Ishikawa (cell line): ENCODE results near the gene LILRA1.
"Not testable (repeated sequence)": the region's sequence is repeated elsewhere in the genome, so short reads cannot be mapped to it uniquely, and the experiment has no call there.

ENCODE experiments used
- CEBPB ChIP-seq: IDR thresholded peaks from 2 replicates; pipeline ENCODE4 v1.6.1; 2012
- CREB1 ChIP-seq: IDR thresholded peaks from 2 replicates; pipeline ENCODE4 v1.6.1; 2012; ENCODE audit warnings: low read depth
- EGR1 ChIP-seq: IDR thresholded peaks from 2 replicates; pipeline ENCODE4 v1.6.1; 2012
- EP300 ChIP-seq: IDR thresholded peaks from 2 replicates; pipeline ENCODE4 v1.6.1; 2012; ENCODE audit warnings: borderline replicate concordance
- FOXM1 ChIP-seq: IDR thresholded peaks from 2 replicates; pipeline ENCODE4 v1.6.1; 2012; ENCODE audit warnings: low read depth, borderline replicate concordance
- MAX ChIP-seq: IDR thresholded peaks from 2 replicates; pipeline ENCODE4 v1.6.1; 2012
- NFIC ChIP-seq: IDR thresholded peaks from 2 replicates; pipeline ENCODE4 v1.6.1; 2012
- RAD21 ChIP-seq: IDR thresholded peaks from 2 replicates; pipeline ENCODE4 v1.6.1; 2012; ENCODE audit warnings: low read depth
- TAF1 ChIP-seq: IDR thresholded peaks from 2 replicates; pipeline ENCODE4 v1.6.1; 2012; ENCODE audit warnings: low read depth, mild to moderate bottlenecking
- TCF12 ChIP-seq: IDR thresholded peaks from 2 replicates; pipeline ENCODE4 v1.6.1; 2012; ENCODE audit warnings: low read depth
- TEAD4 ChIP-seq: IDR thresholded peaks from 2 replicates; pipeline ENCODE4 v1.6.1; 2012
- YY1 ChIP-seq: IDR thresholded peaks from 2 replicates; pipeline ENCODE4 v1.6.1; 2012; ENCODE audit warnings: low read depth
- ZBTB7A ChIP-seq: IDR thresholded peaks from 2 replicates; pipeline ENCODE4 v1.6.1; 2012; ENCODE audit warnings: low read depth
- TF ChIP-seq, protein P1 (sequence below): IDR thresholded peaks from 2 replicates; pipeline ENCODE4 v1.6.1; 2012
- TF ChIP-seq, protein P2 (sequence below): IDR thresholded peaks from 2 replicates; pipeline ENCODE4 v1.6.1; 2012; ENCODE audit warnings: low read depth, mild to moderate bottlenecking

Gene LILRA1

DNA sequence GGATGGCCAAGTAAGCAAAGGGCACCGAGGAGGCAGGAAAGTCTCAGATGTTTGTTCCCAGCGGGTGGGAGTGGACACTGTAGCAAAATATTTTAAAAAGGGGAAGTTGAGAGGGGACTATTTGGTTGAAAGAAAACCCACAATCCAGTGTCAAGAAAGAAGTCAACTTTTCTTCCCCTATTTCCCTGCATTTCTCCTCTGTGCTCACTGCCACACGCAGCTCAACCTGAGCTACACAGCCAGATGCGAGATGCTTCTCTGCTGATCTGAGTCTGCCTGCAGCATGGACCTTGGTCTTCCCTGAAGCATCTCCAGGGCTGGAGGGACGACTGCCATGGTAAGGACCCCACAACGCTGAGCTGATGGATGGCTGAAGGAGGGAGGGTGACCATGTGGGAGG lies at the start of gene LILRA1:
Gene LILRA1 (plus strand): TSS at position 188 of the 400 bp plus-strand sequence. CDS start 613 bp downstream, outside the sequence.
- TF ChIP-seq YY1, MAX, FOXM1: not testable (repeated sequence)

DNA sequence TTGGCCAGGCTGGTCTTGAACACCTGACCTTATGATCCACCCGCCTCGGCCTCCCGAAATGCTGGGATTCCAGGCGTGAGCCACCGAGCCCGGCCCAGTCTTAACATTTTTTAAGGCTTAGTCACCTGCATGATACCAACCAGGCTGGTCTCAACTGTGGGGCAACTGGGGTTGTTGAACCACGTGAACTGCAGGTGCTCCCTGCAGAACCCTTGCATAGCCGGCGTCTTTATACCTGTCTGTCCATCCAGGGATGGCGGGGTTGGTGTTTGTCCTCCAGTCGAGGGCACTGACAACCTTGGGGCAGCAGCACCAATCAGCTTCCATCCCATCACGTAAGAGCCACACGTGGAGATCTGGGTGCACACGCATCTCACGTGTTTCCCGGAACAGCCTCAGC lies 44.6 kb upstream of the LILRA1 start:
- TF ChIP-seq EP300, result no peak
- TF ChIP-seq EGR1, result no peak
- TF ChIP-seq CEBPB, result no peak
- no peak for TF ChIP-seq FOXM1
- TF ChIP-seq TEAD4, result no peak
- no peak for TF ChIP-seq ZBTB7A
- no peak for TF ChIP-seq YY1
- TF ChIP-seq NFIC, result no peak
- no peak for TF ChIP-seq RAD21
- TF ChIP-seq TCF12, result no peak
- no peak for TF ChIP-seq CREB1
- no peak for TF ChIP-seq MAX
- TF ChIP-seq, protein P1, sequence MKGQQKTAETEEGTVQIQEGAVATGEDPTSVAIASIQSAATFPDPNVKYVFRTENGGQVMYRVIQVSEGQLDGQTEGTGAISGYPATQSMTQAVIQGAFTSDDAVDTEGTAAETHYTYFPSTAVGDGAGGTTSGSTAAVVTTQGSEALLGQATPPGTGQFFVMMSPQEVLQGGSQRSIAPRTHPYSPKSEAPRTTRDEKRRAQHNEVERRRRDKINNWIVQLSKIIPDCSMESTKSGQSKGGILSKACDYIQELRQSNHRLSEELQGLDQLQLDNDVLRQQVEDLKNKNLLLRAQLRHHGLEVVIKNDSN, result no peak
- TF ChIP-seq, protein P2, sequence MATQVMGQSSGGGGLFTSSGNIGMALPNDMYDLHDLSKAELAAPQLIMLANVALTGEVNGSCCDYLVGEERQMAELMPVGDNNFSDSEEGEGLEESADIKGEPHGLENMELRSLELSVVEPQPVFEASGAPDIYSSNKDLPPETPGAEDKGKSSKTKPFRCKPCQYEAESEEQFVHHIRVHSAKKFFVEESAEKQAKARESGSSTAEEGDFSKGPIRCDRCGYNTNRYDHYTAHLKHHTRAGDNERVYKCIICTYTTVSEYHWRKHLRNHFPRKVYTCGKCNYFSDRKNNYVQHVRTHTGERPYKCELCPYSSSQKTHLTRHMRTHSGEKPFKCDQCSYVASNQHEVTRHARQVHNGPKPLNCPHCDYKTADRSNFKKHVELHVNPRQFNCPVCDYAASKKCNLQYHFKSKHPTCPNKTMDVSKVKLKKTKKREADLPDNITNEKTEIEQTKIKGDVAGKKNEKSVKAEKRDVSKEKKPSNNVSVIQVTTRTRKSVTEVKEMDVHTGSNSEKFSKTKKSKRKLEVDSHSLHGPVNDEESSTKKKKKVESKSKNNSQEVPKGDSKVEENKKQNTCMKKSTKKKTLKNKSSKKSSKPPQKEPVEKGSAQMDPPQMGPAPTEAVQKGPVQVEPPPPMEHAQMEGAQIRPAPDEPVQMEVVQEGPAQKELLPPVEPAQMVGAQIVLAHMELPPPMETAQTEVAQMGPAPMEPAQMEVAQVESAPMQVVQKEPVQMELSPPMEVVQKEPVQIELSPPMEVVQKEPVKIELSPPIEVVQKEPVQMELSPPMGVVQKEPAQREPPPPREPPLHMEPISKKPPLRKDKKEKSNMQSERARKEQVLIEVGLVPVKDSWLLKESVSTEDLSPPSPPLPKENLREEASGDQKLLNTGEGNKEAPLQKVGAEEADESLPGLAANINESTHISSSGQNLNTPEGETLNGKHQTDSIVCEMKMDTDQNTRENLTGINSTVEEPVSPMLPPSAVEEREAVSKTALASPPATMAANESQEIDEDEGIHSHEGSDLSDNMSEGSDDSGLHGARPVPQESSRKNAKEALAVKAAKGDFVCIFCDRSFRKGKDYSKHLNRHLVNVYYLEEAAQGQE, result no peak
- no peak for TF ChIP-seq TAF1

- no peak for TF ChIP-seq TCF12
- no peak for TF ChIP-seq CREB1
- no peak for TF ChIP-seq TEAD4
- no peak for TF ChIP-seq NFIC
- TF ChIP-seq, protein P1, result no peak
- TF ChIP-seq CEBPB, result no peak
- no peak for TF ChIP-seq FOXM1
These were observed 44.2 kb upstream of the LILRA1 start for GRCh38 chr19:54549224-54549623.

DNA sequence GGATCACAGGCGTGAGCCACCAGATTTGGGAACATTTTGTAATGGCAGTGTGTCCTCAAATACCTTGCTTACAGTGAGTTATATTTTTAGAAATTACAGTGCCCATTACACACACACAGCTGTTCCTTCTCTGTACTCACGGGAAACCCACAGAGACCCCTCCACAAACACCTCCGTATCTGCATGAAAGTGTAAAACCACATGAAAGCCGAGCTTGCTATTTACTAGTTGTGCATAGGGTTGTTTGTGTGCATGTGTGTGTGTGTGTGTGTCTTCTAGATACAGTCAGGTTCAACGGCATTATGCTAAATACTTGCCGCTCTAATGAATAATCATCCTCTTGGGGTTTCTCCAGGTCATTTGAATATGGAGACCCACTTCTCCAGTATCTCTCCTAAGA lies 42.1 kb upstream of the LILRA1 start:
- TF ChIP-seq RAD21, result no peak
- no peak for TF ChIP-seq FOXM1
- TF ChIP-seq, protein P1, result no peak
- no peak for TF ChIP-seq MAX
- TF ChIP-seq TEAD4, result no peak
- TF ChIP-seq ZBTB7A, result no peak
- no peak for TF ChIP-seq EP300
- TF ChIP-seq CREB1, result no peak
- TF ChIP-seq YY1, result no peak
- no peak for TF ChIP-seq TAF1

DNA sequence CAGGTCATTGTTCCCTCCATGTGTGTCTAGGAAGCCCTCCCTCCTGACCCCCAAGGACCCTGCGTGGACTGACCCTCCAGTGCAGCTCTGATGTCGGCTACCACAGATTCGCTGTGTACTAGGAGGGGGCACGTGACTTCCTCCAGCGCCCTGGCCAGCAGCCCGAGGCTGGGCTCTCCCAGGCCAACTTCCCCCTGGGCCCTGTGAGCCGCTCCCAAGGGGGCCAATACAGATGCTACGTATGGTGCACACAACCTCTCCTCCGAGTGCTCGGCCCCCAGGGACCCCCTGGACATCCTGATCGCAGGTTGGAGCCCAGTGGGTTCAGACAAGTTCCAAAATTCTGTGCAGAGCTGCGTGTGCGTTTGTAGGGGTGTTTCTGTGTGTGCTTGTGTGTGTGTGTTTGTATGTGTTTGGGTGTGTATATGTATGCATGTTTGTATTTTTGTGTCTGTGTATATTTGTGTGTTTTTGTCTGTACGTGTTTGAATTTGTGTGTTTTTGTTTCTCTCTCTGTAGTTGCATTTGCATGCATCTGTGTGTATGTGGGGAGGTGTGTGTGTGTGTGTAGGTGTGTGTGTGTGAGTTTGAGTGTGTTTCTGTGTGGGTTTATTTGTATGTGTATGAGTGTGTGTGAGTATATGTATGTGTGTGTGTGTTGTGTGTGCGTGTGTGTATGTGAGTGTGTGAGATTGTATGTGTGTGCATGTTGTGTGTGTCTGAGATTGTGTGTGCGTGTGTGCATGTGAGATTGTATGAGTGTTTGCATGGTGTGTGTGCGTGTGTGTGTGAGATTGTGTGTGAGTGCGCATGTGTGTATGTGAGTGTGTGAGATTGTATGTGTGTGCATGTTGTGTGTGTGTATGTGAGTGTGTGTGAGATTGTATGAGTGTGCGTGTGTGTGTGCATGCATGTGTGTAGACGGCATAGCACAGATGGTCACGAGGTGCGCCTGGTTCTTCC lies 41.2 kb upstream of the LILRA1 start:
- TF ChIP-seq, protein P2, result no peak
- TF ChIP-seq ZBTB7A (no peak), EP300 (no peak), CEBPB (no peak), NFIC (no peak)
